Ishikawa (cell line): ENCODE data around the gene TNFAIP8L3.

Experiments used
- CEBPB ChIP-seq: IDR thresholded peaks from 2 replicates; pipeline ENCODE4 v1.6.1; 2012
- CREB1 ChIP-seq: IDR thresholded peaks from 2 replicates; pipeline ENCODE4 v1.6.1; 2012; ENCODE audit warnings: low read depth
- EGR1 ChIP-seq: IDR thresholded peaks from 2 replicates; pipeline ENCODE4 v1.6.1; 2012
- EP300 ChIP-seq: IDR thresholded peaks from 2 replicates; pipeline ENCODE4 v1.6.1; 2012; ENCODE audit warnings: borderline replicate concordance
- FOXM1 ChIP-seq: IDR thresholded peaks from 2 replicates; pipeline ENCODE4 v1.6.1; 2012; ENCODE audit warnings: low read depth, borderline replicate concordance
- NFIC ChIP-seq: IDR thresholded peaks from 2 replicates; pipeline ENCODE4 v1.6.1; 2012
- RAD21 ChIP-seq: IDR thresholded peaks from 2 replicates; pipeline ENCODE4 v1.6.1; 2012; ENCODE audit warnings: low read depth
- TAF1 ChIP-seq: IDR thresholded peaks from 2 replicates; pipeline ENCODE4 v1.6.1; 2012; ENCODE audit warnings: low read depth, mild to moderate bottlenecking
- TCF12 ChIP-seq: IDR thresholded peaks from 2 replicates; pipeline ENCODE4 v1.6.1; 2012; ENCODE audit warnings: low read depth
- TEAD4 ChIP-seq: IDR thresholded peaks from 2 replicates; pipeline ENCODE4 v1.6.1; 2012
- YY1 ChIP-seq: IDR thresholded peaks from 2 replicates; pipeline ENCODE4 v1.6.1; 2012; ENCODE audit warnings: low read depth
- ZBTB7A ChIP-seq: IDR thresholded peaks from 2 replicates; pipeline ENCODE4 v1.6.1; 2012; ENCODE audit warnings: low read depth
- TF ChIP-seq, protein P1 (sequence below): IDR thresholded peaks from 2 replicates; pipeline ENCODE4 v1.6.1; 2012
- TF ChIP-seq, protein P2 (sequence below): IDR thresholded peaks from 2 replicates; pipeline ENCODE4 v1.6.1; 2012; ENCODE audit warnings: low read depth, mild to moderate bottlenecking
- TF ChIP-seq, protein P3 (sequence below): IDR thresholded peaks from 2 replicates; pipeline ENCODE4 v1.6.1; 2012

TNFAIP8L3 gene

DNA sequence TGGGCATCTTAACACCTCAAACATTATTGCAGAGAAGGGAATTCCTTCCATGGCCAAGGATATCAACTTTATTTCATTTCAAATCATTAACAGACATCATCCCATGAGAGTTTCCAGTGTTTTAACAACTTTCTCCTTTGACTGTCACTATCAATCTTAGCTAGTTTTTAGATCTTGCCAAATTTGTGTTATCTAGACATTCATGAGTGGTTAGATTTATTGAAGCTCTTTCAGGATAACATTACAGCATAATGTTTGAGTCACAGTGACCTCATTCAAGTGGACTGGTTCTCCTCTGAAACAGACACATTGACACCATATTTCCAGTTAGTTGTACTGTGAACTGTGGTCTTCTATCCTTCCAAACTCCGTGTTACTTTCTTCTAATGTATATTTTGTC is 8.6 kb upstream of the TNFAIP8L3 start:
- no peak for TF ChIP-seq CREB1
- no peak for TF ChIP-seq TAF1
- TF ChIP-seq FOXM1 = no peak
- TF ChIP-seq, protein P1, sequence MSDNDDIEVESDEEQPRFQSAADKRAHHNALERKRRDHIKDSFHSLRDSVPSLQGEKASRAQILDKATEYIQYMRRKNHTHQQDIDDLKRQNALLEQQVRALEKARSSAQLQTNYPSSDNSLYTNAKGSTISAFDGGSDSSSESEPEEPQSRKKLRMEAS = no peak

DNA sequence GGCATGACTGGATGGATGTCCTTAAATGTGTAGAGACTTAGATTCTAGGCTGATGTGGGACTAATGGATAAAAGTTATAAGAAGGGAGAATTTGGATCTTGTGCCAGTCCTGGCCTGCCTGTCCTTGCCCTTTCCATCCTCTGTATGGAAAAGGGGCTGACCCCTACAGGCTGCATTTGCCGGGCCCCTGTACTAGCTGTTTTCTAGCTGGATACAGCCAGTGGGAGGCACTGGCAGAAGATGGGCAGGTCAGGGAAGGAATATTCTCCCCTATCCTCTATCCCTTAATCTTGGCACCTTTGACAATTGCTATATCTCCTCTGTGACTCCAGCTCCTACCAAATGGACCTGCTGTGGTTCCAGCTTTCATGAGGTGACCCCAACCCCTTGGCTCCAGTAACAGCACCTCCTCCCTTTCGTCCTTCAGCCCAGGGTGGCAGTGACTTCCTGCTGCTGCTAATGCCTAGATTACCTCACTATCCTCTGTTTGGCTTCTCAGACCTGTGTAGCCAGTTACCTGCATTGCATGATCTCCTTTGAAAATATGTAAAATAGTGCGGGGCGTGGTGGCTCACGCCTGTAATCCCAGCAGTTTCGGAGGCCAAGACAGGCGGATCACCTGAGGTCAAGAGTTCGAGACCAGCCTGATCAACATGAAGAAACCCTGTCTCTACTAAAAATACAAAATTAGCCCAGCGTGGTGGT is 6.2 kb upstream of the TNFAIP8L3 start:
- TF ChIP-seq TCF12 (no peak), CREB1 (no peak), YY1 (no peak), TEAD4 (no peak), EP300 (no peak), NFIC (no peak), ZBTB7A (no peak), RAD21 (no peak), FOXM1 (no peak), TAF1 (no peak), EGR1 (no peak), CEBPB (no peak)
- TF ChIP-seq, protein P1 = no peak
- TF ChIP-seq, protein P2, sequence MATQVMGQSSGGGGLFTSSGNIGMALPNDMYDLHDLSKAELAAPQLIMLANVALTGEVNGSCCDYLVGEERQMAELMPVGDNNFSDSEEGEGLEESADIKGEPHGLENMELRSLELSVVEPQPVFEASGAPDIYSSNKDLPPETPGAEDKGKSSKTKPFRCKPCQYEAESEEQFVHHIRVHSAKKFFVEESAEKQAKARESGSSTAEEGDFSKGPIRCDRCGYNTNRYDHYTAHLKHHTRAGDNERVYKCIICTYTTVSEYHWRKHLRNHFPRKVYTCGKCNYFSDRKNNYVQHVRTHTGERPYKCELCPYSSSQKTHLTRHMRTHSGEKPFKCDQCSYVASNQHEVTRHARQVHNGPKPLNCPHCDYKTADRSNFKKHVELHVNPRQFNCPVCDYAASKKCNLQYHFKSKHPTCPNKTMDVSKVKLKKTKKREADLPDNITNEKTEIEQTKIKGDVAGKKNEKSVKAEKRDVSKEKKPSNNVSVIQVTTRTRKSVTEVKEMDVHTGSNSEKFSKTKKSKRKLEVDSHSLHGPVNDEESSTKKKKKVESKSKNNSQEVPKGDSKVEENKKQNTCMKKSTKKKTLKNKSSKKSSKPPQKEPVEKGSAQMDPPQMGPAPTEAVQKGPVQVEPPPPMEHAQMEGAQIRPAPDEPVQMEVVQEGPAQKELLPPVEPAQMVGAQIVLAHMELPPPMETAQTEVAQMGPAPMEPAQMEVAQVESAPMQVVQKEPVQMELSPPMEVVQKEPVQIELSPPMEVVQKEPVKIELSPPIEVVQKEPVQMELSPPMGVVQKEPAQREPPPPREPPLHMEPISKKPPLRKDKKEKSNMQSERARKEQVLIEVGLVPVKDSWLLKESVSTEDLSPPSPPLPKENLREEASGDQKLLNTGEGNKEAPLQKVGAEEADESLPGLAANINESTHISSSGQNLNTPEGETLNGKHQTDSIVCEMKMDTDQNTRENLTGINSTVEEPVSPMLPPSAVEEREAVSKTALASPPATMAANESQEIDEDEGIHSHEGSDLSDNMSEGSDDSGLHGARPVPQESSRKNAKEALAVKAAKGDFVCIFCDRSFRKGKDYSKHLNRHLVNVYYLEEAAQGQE = no peak
- TF ChIP-seq, protein P3, sequence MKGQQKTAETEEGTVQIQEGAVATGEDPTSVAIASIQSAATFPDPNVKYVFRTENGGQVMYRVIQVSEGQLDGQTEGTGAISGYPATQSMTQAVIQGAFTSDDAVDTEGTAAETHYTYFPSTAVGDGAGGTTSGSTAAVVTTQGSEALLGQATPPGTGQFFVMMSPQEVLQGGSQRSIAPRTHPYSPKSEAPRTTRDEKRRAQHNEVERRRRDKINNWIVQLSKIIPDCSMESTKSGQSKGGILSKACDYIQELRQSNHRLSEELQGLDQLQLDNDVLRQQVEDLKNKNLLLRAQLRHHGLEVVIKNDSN = no peak

DNA sequence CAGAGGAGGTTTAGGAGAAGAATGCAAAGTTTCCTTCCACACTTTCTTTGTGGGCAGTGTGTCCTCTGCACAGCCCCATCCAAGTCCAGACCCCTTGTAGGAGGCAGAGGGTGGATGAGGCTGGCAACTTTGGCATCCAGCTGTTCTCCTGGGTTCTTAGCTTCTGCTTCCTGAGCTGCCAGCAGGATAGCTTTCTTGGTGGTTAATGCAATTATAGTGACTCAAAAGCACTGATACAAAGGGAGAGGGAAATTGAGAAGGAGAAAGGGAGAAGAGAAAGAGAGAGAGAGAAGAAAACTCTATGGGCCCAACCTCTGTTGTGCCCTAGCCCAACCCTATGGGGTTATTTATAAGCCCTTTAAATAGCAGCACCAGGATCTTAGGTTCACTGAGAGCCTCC is 4.5 kb upstream of the TNFAIP8L3 start:
- no peak for TF ChIP-seq RAD21
- TF ChIP-seq ZBTB7A = no peak
- TF ChIP-seq, protein P2 = no peak
- TF ChIP-seq CEBPB = no peak
- TF ChIP-seq NFIC = no peak
- TF ChIP-seq, protein P3 = no peak
- TF ChIP-seq, protein P1 = no peak
- TF ChIP-seq CREB1 = no peak
- TF ChIP-seq TAF1 = no peak
- TF ChIP-seq TCF12 = no peak

DNA sequence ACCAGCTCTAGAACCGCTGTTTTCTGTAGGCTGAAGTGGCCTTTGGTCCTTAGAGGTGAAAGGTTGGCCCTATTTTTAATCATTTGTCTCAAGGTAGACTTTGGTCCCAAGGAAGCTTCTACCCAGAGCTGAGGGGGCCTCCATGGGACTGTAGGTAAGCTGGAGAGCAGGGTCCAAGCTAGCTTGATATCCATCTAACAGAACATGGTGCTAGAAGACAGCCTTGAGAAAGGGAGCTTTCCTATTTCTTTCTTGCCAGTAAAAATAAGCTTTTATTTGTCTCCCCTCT is 3.6 kb upstream of the TNFAIP8L3 start:
- no peak for TF ChIP-seq EP300
- no peak for TF ChIP-seq RAD21
- no peak for TF ChIP-seq FOXM1
- TF ChIP-seq, protein P1 = no peak
- TF ChIP-seq TAF1 = no peak
- TF ChIP-seq NFIC = no peak
- TF ChIP-seq CREB1 = no peak
- TF ChIP-seq, protein P3 = no peak
- TF ChIP-seq TCF12 = no peak
- no peak for TF ChIP-seq TEAD4
- TF ChIP-seq ZBTB7A = no peak
- TF ChIP-seq CEBPB = no peak
- no peak for TF ChIP-seq EGR1
- TF ChIP-seq, protein P2 = no peak
- TF ChIP-seq YY1 = no peak
